Osteoblast (primary cell): ENCODE data around the gene ADGRA1. TPM values are rescaled to one million over a fixed set of nuclear protein-coding genes. Genes with fewer than 3 reads are reported as not detected.

ENCODE experiments used
- DNase-seq: peaks from one replicate; pipeline ENCODE4 v3.0.0; 2011; ENCODE audit warnings: low spot score, mixed read lengths; ENCODE audit not compliant: insufficient read length; ENCODE audit errors: missing footprints
- H2AFZ ChIP-seq: 2 replicates; pipeline ENCODE4 v1.6.0; 2011; ENCODE audit warnings: mild to moderate bottlenecking, low read length
- H3K27ac ChIP-seq: 2 replicates; pipeline ENCODE4 v1.5.1; 2011; ENCODE audit warnings: mild to moderate bottlenecking, low read depth, low read length, moderate library complexity
- H3K27me3 ChIP-seq: 2 replicates; pipeline ENCODE4 v1.6.0; 2012; ENCODE audit warnings: mild to moderate bottlenecking, control low read depth, inconsistent platforms, low read length, moderate library complexity; ENCODE audit not compliant: insufficient read depth
- H3K36me3 ChIP-seq: 2 replicates; pipeline ENCODE4 v1.5.1; 2011; ENCODE audit warnings: mild to moderate bottlenecking, low read length, control low read depth, moderate library complexity; ENCODE audit not compliant: insufficient read depth
- H3K4me1 ChIP-seq: 2 replicates; pipeline ENCODE4 v1.5.1; 2011; ENCODE audit warnings: mild to moderate bottlenecking, low read length, control low read depth, moderate library complexity; ENCODE audit not compliant: insufficient read depth
- H3K4me2 ChIP-seq: 2 replicates; pipeline ENCODE4 v1.6.0; 2011; ENCODE audit warnings: mild to moderate bottlenecking, low read length; ENCODE audit not compliant: insufficient read depth
- H3K4me3 ChIP-seq: fragments of 200-600 bp; sonication (generic); 3 replicates; pipeline ENCODE4 v1.5.1; 2012; ENCODE audit warnings: mild to moderate bottlenecking, low read length, inconsistent platforms; ENCODE audit not compliant: insufficient read depth
- H3K79me2 ChIP-seq: 2 replicates; pipeline ENCODE4 v1.6.0; 2012; ENCODE audit warnings: mild to moderate bottlenecking, low read length, control low read depth, inconsistent platforms; ENCODE audit not compliant: insufficient read depth
- H3K9me3 ChIP-seq: 2 replicates; pipeline ENCODE4 v1.5.1; 2011; ENCODE audit warnings: low read depth, low read length, control low read depth
- H4K20me1 ChIP-seq: 2 replicates; pipeline ENCODE4 v1.6.0; 2012; ENCODE audit warnings: mild to moderate bottlenecking, low read length, control low read depth; ENCODE audit not compliant: insufficient read depth
- total RNA-seq: library from RNA; depleted of rRNA; stranded (reverse); fragments of >200 nt; gene quantifications from 2 replicates; pipeline ENCODE4 v1.2.3, GENCODE V29; 2012
- TF ChIP-seq, protein P1 (sequence below): IDR thresholded peaks from 2 replicates; pipeline ENCODE4 v1.5.1; 2011; ENCODE audit warnings: mild to moderate bottlenecking, low read depth, low read length, moderate library complexity; ENCODE audit errors: extremely low read depth

Gene ADGRA1
- total RNA-seq, 1 donor: not detected

DNA sequence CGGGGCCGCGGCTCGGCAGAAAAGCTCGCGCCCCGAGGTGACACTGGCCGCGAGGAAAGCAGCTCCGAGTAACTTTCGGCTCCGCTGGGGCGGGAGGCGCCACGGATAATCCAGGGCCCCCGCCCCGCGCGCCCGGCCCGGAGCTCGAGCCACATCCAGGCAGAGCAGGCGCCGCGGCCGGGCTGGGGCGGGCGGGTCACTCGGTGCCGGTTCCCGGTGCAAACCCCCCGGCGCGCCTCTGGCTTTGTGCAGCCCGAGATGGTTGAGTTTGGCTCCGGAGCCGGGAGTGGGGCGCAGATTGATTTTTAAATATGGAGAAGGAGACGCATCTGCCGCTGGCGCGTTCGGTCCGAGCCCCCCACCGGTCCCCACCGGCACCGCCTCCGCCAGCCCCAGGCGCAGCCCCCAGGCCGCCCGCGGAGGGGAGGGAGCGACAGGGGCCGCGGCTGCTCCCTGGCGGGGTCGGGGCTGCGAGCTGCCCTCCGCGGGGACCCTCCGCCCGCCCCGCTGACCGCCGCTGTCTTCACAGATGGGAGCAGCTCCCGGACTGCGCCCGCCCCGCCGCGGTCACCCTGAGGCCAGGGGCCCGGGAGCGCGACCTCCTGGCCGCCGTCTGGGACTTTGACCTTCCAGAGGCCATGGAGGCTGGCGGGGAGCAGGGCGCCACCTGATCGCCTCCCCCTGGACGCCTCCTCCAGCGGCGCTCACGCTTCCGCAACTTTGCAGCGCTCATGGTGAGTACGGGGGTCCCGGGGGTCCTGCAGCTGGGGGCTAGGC, 643 bp downstream of the ADGRA1 start:
- H3K79me2 ChIP-seq: no peaks in the 10 kb centered on the region
- no peaks in the 10 kb centered on the region for H3K9me3 ChIP-seq
- no peak overlapping the region for H3K27ac ChIP-seq
- H2AFZ ChIP-seq: no peak overlapping the region
- H4K20me1 ChIP-seq: no peaks in the 10 kb centered on the region
- H3K27me3 ChIP-seq: peaks cover 20% of the 10 kb centered on the region
- H3K36me3 ChIP-seq: no peaks in the 10 kb centered on the region
- no peak overlapping the region for H3K4me3 ChIP-seq
- no peaks in the 10 kb centered on the region for H3K4me1 ChIP-seq
- DNase-seq: no peak
- TF ChIP-seq, protein P1, sequence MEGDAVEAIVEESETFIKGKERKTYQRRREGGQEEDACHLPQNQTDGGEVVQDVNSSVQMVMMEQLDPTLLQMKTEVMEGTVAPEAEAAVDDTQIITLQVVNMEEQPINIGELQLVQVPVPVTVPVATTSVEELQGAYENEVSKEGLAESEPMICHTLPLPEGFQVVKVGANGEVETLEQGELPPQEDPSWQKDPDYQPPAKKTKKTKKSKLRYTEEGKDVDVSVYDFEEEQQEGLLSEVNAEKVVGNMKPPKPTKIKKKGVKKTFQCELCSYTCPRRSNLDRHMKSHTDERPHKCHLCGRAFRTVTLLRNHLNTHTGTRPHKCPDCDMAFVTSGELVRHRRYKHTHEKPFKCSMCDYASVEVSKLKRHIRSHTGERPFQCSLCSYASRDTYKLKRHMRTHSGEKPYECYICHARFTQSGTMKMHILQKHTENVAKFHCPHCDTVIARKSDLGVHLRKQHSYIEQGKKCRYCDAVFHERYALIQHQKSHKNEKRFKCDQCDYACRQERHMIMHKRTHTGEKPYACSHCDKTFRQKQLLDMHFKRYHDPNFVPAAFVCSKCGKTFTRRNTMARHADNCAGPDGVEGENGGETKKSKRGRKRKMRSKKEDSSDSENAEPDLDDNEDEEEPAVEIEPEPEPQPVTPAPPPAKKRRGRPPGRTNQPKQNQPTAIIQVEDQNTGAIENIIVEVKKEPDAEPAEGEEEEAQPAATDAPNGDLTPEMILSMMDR: no peak
- no peak overlapping the region for H3K4me2 ChIP-seq

DNA sequence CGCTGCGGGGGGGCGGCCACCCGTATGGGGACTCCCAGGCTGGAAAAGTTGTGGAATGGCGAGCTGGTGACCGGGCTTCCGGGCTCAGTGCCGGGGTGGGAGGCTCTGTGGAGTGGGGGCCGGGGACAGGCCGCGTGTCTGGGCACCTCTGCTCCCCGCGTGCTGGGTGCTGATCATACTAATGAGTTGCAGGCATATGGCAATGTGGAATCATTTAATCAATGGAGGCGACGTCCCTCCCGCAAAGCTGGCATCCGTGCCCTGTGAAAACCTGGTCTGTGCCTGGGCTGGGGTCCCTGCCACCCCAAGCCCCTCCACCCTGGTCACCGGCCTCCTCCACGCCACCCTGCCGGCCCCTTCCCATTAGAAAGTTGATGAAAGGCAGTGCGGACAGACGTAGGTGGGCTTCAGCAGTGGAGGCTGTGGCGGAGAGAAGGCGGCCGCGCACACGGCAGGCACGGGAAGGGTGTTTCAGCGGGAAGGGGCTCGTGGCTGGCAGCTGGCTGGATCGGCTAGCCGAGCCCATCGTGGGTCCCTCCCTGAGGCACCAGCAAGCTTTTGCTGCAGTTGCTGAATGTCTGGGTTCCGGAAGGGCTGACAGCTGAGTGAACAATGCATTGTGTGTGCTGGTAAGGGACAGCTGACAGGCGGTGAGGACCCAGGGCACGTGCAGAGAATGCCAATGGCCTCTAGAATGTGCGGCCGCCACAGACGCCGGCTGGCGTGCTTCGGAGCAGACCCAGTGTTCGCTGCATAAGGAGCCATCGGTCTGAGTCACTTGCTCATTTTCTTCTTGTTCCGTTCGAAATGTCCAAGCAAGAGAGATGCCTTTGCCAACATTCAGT, 1.5 kb downstream of the ADGRA1 start:
- Histone ChIP-seq H3K9me3 (no peaks in the 10 kb centered on the region), H3K4me3 (no peak overlapping the region), H2AFZ (no peak overlapping the region), H3K4me1 (no peaks in the 10 kb centered on the region), H3K79me2 (no peaks in the 10 kb centered on the region), H3K27me3 (peaks cover 20% of the 10 kb centered on the region), H3K36me3 (no peaks in the 10 kb centered on the region), H3K27ac (no peak overlapping the region), H4K20me1 (no peaks in the 10 kb centered on the region), H3K4me2 (no peak overlapping the region)
- DNase-seq: no peak
- TF ChIP-seq, protein P1: no peak

DNA sequence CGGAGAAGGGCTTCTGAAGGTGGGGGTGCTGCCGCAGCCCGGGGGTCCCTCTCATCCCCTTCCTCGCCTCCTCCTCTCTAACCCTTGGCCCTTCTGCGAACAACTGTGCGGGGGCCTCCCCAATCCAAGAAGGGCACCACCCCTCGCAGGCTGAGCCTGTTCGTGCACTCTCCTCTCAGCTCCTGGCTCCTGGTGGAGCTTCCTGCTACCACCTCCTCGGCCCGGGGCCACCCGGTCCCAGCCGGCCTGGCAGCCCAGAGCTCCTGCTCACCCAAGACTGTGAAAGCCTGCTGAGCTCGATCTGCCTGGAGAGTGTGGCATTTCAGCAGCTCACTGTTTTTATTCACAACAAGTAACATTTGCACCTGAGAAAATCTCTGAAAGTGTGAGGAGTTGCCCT, 2.4 kb downstream of the ADGRA1 start:
- no peaks in the 10 kb centered on the region for H3K9me3 ChIP-seq
- no peak overlapping the region for H3K27ac ChIP-seq
- no peak overlapping the region for H3K4me3 ChIP-seq
- H3K4me2 ChIP-seq: no peak overlapping the region
- H2AFZ ChIP-seq: no peak overlapping the region
- no peaks in the 10 kb centered on the region for H3K79me2 ChIP-seq
- TF ChIP-seq, protein P1: no peak
- no peaks in the 10 kb centered on the region for H4K20me1 ChIP-seq
- no peak for DNase-seq
- no peaks in the 10 kb centered on the region for H3K36me3 ChIP-seq
- H3K27me3 ChIP-seq: peaks cover 24% of the 10 kb centered on the region
- H3K4me1 ChIP-seq: no peaks in the 10 kb centered on the region

DNA sequence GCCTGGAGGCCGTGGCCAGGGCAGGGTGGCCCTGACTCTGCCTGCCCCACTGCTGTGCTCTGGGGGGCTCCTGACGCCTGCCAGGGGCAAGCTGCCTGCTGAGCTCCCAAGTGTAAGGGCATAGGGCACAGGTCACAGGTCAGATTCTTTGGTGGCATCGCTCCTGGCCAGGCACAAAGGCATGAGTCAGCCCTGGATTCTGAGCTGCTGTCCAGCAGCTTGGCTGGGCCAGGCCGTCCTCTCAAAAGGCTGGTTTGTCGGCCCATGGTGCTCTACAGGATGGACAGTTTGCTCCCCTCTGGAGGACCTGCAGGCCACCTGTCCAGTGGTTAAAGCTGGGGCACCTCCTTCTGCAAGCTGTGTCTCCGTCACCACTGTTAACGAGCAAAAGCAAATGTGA, 2.9 kb downstream of the ADGRA1 start:
- no peaks in the 10 kb centered on the region for H3K36me3 ChIP-seq
- no peak for DNase-seq
- H3K27ac ChIP-seq: no peak overlapping the region
- TF ChIP-seq, protein P1: no peak
- no peak overlapping the region for H3K4me2 ChIP-seq
- H3K4me1 ChIP-seq: no peaks in the 10 kb centered on the region
- no peaks in the 10 kb centered on the region for H3K79me2 ChIP-seq
- H4K20me1 ChIP-seq: no peaks in the 10 kb centered on the region
- peaks cover 24% of the 10 kb centered on the region for H3K27me3 ChIP-seq
- no peak overlapping the region for H3K4me3 ChIP-seq
- H2AFZ ChIP-seq: no peak overlapping the region
- H3K9me3 ChIP-seq: no peaks in the 10 kb centered on the region
